NCI-H1417 treated with DMSO at 0.1 percent for 48 hours (cell line): ENCODE data around the gene EFEMP1.
A peak's percentile ranks its signal among the peaks of the same experiment; 100 is the strongest.
"Not testable (repeated sequence)": the region's sequence is repeated elsewhere in the genome, so short reads cannot be mapped to it uniquely, and the experiment has no call there.

Experiments
- DNase-seq: peaks from one replicate; lab custom pipeline; 2025; lab: John Stamatoyannopoulos, UW

EFEMP1 gene

GRCh38 chr2:55864351-55865084 lies 59.1 kb downstream of the EFEMP1 start:
- no peak for DNase-seq

DNA sequence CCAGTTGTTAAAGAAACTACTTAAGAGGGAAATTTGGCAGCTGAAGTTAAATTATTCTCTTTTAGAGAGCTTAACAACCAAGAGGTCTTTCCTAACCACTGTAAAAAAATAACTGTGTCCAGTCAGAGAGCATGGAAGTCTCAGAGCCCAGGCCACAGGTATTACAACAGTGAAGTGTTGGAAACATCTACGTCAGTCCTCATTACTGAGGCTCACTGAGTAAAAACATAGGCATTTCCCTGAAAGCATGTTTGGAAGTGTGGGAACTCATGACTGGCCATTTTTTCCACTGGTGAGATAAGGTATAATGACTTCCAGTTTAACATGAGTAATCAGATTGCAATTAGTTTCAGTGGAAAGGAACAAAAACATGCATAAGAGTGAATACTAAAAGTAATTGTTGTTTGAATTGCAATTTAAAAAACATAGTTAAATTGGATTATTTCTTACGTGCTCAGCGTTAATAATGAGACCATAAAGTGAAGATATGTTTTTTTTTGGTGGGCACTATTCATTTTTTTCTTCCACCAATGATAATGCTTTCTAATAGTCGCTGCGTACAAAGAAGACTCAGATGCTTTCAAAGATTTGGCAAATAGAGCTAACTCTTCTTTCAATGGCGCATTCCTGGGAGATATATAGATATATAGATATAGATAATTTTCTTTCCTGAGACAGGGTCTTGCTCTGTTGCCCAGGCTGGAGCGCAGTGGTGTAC lies 60.8 kb downstream of the EFEMP1 start:
- DNase-seq: no peak

- no peak for DNase-seq
These were observed 61.3 kb downstream of the EFEMP1 start for GRCh38 chr2:55862246-55862645.

DNA sequence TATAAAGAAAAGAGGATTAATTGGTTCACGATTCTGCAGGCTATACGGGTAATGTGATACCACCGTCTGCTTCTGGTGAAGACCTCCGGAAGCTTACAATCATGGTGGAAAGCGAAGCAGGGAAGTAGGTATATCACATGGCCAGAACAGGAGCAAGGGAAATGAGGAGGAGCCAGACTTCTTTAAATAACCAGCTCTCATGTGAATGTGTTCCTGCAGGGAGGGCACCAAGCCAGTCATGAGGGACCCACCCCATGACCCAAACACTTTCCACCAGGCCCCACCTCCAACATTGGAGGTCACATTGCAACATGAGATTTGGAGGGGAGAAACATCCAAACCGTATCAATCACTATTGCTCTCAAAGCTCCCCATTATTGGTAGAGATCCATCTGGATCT lies 61.8 kb downstream of the EFEMP1 start:
- no peak for DNase-seq

DNA sequence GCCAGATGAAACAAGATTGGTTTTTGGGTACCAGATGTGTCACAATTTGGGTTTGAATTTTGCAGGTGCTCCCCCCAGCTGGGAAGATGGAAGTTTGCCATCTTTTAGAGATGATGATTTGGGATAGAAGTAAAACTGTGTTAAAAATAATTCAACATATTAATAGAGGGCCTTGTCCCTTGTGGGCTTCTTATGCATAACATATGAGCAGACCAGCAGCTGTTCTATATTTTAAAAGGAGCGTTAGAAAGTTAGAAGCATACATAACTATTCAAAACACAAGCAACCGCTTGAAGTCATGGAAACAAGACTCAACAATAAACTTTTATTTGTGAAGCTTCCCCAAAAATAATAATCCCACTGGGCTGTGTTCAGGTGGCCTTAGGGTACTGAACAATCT lies 62.8 kb downstream of the EFEMP1 start:
- no peak for DNase-seq

DNA sequence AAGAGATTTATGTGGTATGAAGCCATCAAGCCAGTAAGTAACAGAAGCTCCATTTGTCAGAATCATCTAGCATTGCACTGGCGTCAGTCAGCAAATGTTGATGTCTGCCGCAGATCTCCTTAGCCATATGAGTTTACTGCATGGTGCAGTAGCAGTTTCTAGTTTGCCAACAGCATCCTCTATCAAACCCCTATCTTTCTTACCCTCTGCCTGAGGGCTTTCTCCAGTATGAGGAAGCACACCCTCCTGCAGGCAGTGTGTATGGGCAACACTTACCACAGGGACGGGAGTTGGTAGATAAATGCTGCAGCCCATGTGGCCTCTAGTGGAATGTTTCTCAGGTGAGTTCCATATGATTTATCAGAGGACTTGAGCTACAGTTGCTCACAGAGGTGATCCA lies 63.7 kb downstream of the EFEMP1 start:
- DNase-seq: no peak

GRCh38 chr2:55857766-55858165 lies 65.8 kb downstream of the EFEMP1 start:
- DNase-seq: no peak

DNA sequence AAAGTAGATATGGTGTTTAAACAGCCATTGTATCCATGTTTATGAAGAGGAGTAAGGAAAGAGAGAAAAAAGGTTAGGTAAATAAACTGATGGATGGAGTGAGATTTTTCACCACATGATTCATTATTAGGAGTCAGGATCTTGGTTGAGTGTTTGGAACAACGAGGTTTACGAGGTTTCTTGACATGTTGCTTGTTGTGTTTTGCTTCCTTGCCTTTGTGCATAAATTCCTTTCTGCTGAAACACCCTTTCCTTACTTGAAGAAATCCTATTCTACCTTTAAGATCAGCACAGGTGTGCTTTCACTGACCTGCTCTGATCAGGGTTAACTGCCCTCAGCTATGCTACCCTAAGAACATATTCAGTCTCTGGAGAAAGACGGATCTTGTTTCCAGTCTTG lies 66.6 kb downstream of the EFEMP1 start:
- no peak for DNase-seq

GRCh38 chr2:55848096-55848495 lies 75.5 kb downstream of the EFEMP1 start:
- DNase-seq: no peak

- no peak for DNase-seq
These were observed 77.2 kb downstream of the EFEMP1 start for GRCh38 chr2:55846426-55846825.

- no peak for DNase-seq
These were observed 78.6 kb downstream of the EFEMP1 start for GRCh38 chr2:55844986-55845385.

DNA sequence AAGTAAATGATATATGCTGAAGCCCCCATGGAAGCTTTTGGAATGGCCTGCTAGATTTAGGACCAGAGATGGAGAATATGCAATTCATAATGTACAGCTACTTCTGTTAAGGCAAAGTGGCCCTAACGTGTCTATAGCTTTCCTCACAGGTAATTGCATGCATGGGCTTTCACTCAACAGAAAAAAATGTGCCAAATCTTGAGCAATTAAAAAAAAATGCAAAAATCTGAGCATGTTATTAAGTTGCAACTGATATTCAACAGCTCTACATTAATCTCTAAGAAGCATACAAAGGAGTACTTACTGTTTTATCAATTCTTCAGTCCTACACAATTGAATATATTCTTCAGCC lies 79.6 kb downstream of the EFEMP1 start:
- no peak for DNase-seq

- DNase-seq: peak; percentile 21
These were observed 80.2 kb downstream of the EFEMP1 start for GRCh38 chr2:55843096-55843993.

DNA sequence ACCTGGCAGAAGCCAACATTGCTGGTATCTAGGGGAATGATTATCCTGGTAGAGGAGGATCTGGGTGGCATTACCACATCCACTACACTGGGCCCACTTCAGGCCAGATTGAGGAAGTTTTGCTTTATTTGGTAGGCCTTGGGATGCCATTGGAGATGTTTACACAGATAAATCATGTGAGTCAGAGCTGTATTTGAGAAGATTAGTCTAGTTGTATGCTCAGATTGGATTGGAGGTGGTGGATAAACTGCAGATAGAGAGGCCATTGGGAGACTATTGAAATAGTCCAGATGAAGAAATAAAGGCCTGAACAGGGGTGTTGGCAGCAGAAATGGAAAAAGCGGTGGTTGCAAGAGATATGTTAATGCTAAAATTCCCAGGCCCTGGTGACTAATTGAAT lies 81.5 kb downstream of the EFEMP1 start:
- DNase-seq: no peak

GRCh38 chr2:55840460-55840859 lies 83.1 kb downstream of the EFEMP1 start:
- no peak for DNase-seq

DNA sequence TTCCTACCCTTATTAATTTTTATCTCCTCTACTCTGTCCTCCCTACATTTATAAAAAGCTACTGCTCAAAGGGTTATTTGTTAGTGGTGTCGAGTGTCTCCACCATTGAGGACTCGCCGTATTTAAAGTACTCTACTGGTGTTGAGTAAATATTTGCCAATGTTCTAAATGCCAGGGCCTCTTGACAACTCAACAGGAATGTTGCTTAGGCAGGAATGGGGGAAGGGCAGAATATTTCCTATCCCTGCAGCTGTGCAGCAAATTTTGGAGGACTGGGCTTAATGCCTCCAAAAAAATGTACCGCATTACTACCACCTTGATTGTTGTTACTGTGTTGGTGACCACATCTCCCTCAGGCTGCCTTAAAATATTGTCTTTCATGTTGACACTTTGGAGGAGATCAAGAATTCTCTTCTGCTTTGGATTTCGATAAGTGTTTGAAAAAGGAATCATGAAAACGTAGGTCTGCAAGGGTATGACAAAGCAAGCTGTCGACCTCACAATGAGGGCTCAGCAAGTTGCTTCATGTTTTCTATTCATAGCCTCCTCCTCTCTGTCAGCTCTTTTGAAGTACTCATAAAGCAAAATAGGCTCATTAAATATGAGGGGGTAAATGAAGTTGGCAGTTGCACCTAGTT lies 84.3 kb downstream of the EFEMP1 start:
- peak; percentile 94 for DNase-seq

- DNase-seq: no peak
These were observed 84.9 kb downstream of the EFEMP1 start for GRCh38 chr2:55838653-55839052.

DNA sequence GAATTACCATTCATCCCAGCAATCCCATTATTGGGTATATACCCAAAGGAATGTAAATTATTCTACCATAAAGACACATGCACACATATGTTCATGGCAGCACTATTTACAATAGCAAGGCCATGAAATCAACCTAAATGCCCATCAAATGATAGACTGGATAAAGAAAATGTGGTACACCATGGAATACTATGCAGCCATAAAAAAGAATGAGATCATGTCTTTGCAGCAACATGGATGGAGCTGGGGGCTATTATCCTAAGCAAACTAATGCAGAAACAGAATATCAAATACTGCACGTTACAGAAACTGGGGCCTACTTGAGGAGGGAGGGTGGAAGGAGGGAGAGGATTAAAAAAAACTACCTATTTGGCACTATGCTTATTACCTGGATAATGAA lies 85.5 kb downstream of the EFEMP1 start:
- DNase-seq: not testable (repeated sequence)

GRCh38 chr2:55837073-55837472 lies 86.5 kb downstream of the EFEMP1 start:
- no peak for DNase-seq

- not testable (repeated sequence) for DNase-seq
These were observed 91.7 kb downstream of the EFEMP1 start for GRCh38 chr2:55831671-55832410.

DNA sequence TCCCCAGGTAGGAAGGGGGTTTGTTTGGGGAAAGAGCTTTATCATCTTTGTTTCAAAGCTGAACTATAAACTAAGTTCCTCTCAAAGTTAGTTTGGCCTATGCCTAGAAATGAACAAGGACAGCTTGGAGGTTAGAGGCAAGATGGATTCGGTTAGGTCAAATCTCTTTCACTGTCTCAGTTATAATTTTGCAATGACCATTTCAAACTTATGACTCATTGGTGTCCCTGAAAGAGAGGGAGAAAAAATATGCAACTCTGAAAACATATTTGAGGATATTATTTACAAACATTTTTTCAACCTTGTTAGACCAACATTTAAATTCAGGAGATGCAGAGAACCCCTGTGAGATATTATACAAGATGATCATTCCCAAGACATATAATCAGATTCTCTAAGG lies 95.7 kb downstream of the EFEMP1 start:
- no peak for DNase-seq

- DNase-seq: not testable (repeated sequence)
These were observed 96.2 kb downstream of the EFEMP1 start for GRCh38 chr2:55827428-55827827.
